GM12801 (cell line): Measurements from ENCODE around the gene VTI1B.

Experiments used
- TF ChIP-seq, protein P1 (sequence below): IDR thresholded peaks from one replicate; pipeline ENCODE4 v1.5.1; 2011; ENCODE audit warnings: control low read depth; ENCODE audit not compliant: insufficient read length; ENCODE audit errors: extremely low read depth

The VTI1B gene

DNA sequence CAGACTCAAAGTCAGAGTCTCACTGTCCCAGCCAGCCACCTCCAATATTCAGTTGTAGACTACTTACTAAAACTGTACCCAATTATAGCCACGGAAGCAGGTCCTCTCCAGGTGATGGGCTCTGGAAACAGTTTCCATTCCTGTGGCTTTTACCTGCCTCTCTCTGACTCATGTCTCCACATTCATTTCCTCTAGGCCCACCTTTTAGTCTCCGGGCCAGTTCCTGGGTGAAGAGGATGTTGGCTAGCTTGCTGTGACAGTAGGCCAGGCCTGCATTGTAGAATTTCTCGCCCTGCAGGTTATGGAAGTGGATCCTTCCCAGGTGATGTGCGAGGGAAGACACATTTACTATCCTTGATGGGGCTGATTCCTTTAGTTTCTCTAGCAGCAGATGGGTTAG is 15.6 kb upstream of the VTI1B start:
- TF ChIP-seq, protein P1, sequence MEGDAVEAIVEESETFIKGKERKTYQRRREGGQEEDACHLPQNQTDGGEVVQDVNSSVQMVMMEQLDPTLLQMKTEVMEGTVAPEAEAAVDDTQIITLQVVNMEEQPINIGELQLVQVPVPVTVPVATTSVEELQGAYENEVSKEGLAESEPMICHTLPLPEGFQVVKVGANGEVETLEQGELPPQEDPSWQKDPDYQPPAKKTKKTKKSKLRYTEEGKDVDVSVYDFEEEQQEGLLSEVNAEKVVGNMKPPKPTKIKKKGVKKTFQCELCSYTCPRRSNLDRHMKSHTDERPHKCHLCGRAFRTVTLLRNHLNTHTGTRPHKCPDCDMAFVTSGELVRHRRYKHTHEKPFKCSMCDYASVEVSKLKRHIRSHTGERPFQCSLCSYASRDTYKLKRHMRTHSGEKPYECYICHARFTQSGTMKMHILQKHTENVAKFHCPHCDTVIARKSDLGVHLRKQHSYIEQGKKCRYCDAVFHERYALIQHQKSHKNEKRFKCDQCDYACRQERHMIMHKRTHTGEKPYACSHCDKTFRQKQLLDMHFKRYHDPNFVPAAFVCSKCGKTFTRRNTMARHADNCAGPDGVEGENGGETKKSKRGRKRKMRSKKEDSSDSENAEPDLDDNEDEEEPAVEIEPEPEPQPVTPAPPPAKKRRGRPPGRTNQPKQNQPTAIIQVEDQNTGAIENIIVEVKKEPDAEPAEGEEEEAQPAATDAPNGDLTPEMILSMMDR: no peak

DNA sequence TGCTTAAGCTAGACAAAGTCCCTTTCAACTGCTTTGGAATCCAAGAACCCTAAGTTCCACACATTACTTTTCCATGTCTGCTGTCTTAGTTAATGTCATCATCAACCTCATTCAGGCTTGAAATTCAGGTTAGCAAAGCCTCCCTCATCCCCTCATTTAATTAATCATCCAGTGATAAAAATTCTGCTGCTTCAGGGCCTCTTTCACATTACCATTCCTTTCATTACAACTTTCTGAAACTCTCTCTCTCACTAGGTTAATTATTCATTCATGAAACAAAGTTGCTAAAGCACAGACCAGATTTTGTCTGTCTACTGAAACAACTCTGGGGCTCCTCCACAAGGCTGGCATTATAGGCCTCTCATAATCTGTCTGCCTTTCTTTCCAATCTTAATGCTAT is 9.4 kb upstream of the VTI1B start:
- TF ChIP-seq, protein P1: no peak

DNA sequence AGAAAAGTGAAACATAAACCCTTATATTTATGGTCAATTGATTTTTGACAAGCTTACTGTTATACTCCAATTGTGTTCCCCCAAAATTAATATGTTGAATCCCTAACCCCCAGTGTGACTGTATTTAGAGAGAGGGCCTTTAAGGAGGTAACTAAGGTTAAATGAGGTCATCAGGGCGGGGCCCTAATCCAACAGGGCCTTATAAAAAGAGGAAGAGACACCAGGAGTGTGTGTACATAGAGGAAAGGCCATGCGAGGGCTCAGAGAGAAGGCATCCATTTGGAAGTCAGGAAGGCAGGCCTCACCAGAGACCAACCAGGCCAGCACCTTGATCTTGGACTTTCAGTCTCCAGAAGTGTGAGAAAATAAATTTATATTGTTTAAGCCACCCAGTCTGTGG is 6.5 kb upstream of the VTI1B start:
- TF ChIP-seq, protein P1: no peak

DNA sequence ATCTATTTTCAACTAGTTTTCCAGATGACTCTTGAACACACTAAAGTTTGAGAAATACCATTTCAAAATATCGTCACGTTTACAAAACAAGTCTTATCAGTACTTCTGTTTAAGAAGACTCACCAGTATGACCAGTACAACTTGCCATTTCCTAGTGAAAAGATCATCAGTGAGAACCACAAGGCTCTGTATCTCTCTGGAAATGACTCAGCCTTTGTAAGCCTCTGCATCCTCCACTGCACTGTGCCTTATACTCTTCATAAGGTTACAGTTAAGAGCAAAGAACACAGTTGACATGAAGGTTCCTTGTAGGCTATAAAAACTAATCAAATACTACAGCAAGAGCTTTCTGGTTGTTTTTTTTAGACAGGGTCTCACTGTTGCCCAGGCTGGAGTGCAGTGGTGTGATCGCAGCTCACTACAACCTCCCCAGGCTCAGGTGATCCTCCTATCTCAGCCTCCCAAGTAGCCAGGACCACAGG is 5.7 kb upstream of the VTI1B start:
- TF ChIP-seq, protein P1: no peak

DNA sequence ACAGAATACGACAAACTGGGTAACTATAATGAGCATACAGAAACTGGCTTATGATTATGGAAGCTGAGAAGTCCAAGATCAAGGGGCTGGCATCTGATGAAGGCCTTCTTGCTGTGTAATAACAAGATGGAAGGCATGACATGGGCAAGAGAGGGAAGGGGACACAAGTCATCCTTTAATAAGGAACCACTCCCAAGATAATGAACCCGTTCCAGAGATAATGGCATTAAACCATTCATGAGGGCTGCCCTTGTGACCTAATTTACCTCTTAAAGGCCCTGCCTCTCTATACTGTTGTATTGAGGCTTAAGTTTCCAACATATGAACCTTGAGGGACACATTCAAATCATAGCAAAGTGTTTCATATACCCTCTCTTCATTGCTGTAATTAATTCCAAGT is 4.6 kb upstream of the VTI1B start:
- TF ChIP-seq, protein P1: no peak

DNA sequence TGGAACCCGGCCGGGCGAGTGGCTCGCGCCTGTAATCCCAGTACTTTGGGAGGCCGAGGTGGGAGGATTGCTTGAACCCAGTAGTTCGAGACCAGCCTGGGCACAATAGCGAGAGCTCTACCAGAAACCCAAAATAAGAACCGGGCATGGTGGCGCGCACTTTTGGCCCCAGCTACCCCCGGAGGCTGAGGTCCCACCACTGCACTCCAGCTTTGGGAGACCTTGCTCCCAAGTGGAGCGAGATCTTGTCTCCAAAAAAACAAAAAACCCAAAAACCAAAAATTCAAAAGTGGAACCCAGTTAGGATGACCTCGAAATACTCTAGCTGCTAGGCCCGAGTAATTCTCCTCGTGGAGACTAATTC is 769 bp upstream of the VTI1B start:
- TF ChIP-seq, protein P1: no peak

DNA sequence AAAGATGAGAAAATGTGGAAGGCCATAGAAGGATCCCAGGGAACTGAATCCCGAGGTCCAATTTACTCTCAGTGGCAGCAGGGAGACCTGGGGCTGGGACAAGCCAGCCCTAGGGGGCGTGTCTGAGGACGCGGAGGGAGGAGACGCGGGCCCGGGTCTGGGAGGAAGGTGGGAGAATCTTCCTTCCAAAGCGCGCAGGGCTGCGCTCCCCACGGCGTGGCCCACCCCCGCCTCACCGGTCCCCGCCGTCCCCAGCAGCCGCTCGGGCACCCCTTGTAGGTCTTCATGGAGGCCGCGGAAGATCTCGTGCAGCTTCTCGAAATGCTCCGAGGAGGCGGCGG is 323 bp downstream of the VTI1B start:
- TF ChIP-seq, protein P1: no peak

DNA sequence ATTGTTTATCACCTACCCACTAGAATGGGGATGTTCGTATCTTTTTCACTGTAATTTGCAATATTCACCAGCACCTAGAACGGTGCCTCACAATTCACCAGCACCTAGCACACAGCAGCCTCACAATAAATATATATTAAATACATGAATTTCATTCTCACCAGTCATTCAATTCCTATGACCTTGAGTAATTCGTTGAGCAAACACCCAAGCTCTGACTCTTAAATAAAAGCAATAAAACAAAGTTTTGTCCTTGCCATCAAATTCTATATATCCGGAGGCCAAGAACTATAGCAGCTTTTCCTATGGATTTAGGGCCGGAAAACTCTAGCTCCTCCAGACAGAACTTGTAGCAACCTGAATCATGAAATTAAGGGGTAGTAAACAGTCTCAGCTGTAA is 981 bp downstream of the VTI1B start:
- TF ChIP-seq, protein P1: no peak
